HFFc6 (cell line): ENCODE measurements around the gene ALX4. TPM values are rescaled to one million over a fixed set of nuclear protein-coding genes. Genes with fewer than 3 reads are reported as not detected.

Experiments
- DNase-seq: peaks from one replicate; pipeline ENCODE4 v3.0.0-alpha.2; 2018
- H3K27ac Mint-ChIP-seq: 2 replicates; pipeline ENCODE4 v1.8.0; 2020; ENCODE audit warnings: mild to moderate bottlenecking, mixed read lengths
- H3K27me3 Mint-ChIP-seq: 2 replicates; pipeline ENCODE4 v1.8.0; 2021; ENCODE audit warnings: mild to moderate bottlenecking, moderate library complexity, mixed read lengths; ENCODE audit not compliant: insufficient read depth
- H3K36me3 Mint-ChIP-seq: 2 replicates; pipeline ENCODE4 v1.8.0; 2021; ENCODE audit warnings: low read depth, mixed read lengths
- H3K4me1 Mint-ChIP-seq: 2 replicates; pipeline ENCODE4 v1.8.0; 2020; ENCODE audit warnings: low read depth, mixed read lengths
- H3K4me3 Mint-ChIP-seq: 2 replicates; pipeline ENCODE4 v1.8.0; 2020; ENCODE audit warnings: mild to moderate bottlenecking, moderate library complexity, mixed read lengths
- H3K9me3 Mint-ChIP-seq: 2 replicates; pipeline ENCODE4 v1.8.0; 2020; ENCODE audit warnings: mild to moderate bottlenecking, mixed read lengths
- CTCF ChIP-seq: fragments of 200-600 bp; sonication (generic); IDR thresholded peaks from 2 replicates; pipeline ENCODE4 v1.5.0; 2021; ENCODE audit warnings: antibody characterized with exemption, mild to moderate bottlenecking
- total RNA-seq, 6 experiments: library from RNA; stranded (reverse); fragmentation: NEBNext Ultra II Directional; extraction: Animal tissue kit (Norgen Biotek cat#: 25700); gene quantifications; 2 replicates in 1 of 6; 3 replicates in 5 of 6; pipeline ENCODE4 v1.2.3, GENCODE V29; 2021

ALX4 gene
- total RNA-seq, 6 experiments from 2014 or later, result 0.02 to 0.13 (median 0.06) TPM

GRCh38 chr11:44243086-44243485 lies 66.9 kb downstream of the ALX4 start:
- DNase-seq, result no peak
- Mint-ChIP-seq H3K27ac (peak overlapping the region; percentile 69), H3K27me3 (no peaks in the 10 kb centered on the region; the same call in 1 of the 2 replicates)

GRCh38 chr11:44241851-44242250 lies 68.1 kb downstream of the ALX4 start:
- Mint-ChIP-seq H3K36me3 (peaks cover 33% of the 10 kb centered on the region), H3K27me3 (no peaks in the 10 kb centered on the region; the same call in 1 of the 2 replicates), H3K9me3 (no peaks in the 10 kb centered on the region), H3K27ac (no peak overlapping the region), H3K4me1 (peaks cover 59% of the 10 kb centered on the region), H3K4me3 (no peak overlapping the region)
- no peak for TF ChIP-seq CTCF
- DNase-seq, result no peak

More at GRCh38 chr11:44243086-44243485, 66.9 kb downstream of the ALX4 start:
- no peaks in the 10 kb centered on the region for H3K9me3 Mint-ChIP-seq
- H3K4me1 Mint-ChIP-seq, result peaks cover 68% of the 10 kb centered on the region
- TF ChIP-seq CTCF, result no peak
- H3K4me3 Mint-ChIP-seq, result peak overlapping the region; percentile 61; the same call in 1 of the 2 replicates
- H3K36me3 Mint-ChIP-seq, result peaks cover 24% of the 10 kb centered on the region

GRCh38 chr11:44237156-44237555 lies 72.8 kb downstream of the ALX4 start:
- H3K4me1 Mint-ChIP-seq, result peaks cover 12% of the 10 kb centered on the region
- DNase-seq, result no peak
- H3K36me3 Mint-ChIP-seq, result peaks cover 20% of the 10 kb centered on the region
- H3K27ac Mint-ChIP-seq, result no peak overlapping the region
- no peak overlapping the region for H3K4me3 Mint-ChIP-seq
- no peaks in the 10 kb centered on the region for H3K9me3 Mint-ChIP-seq
- H3K27me3 Mint-ChIP-seq, result no peaks in the 10 kb centered on the region
- no peak for TF ChIP-seq CTCF

GRCh38 chr11:44236296-44236695 lies 73.6 kb downstream of the ALX4 start:
- Mint-ChIP-seq H3K9me3 (no peaks in the 10 kb centered on the region), H3K4me1 (peaks cover 11% of the 10 kb centered on the region), H3K4me3 (no peak overlapping the region), H3K36me3 (peaks cover 20% of the 10 kb centered on the region), H3K27ac (no peak overlapping the region), H3K27me3 (no peaks in the 10 kb centered on the region)
- TF ChIP-seq CTCF, result no peak
- DNase-seq, result no peak

GRCh38 chr11:44235765-44236201 lies 74.2 kb downstream of the ALX4 start:
- DNase-seq, result no peak
- Mint-ChIP-seq H3K36me3 (peaks cover 20% of the 10 kb centered on the region), H3K9me3 (no peaks in the 10 kb centered on the region), H3K4me3 (no peak overlapping the region), H3K27me3 (no peaks in the 10 kb centered on the region), H3K4me1 (peaks cover 10% of the 10 kb centered on the region), H3K27ac (no peak overlapping the region)
- TF ChIP-seq CTCF, result no peak
